GM12878 (cell line): ENCODE data around the gene KRTCAP3. TPM values are rescaled to one million over a fixed set of nuclear protein-coding genes. Genes with fewer than 3 reads are reported as not detected.

Source experiments
- ATAC-seq: fragments of 200-7000 bp; cut with Tn5 transposase; 3 replicates; pipeline ENCODE4 v1.9.1; 2020; ENCODE audit warnings: mild to moderate bottlenecking, moderate library complexity
- BruUV-seq: library from RNA; stranded (reverse); fragments of 400-500 nt; replicated peaks from 2 replicates; lab custom pipeline; 2021; lab: Mats Ljungman, UMichigan
- CTCF ChIA-PET: fragments of 300-600 bp; sonication (Branson Sonifier 250); formaldehyde crosslinking; extraction: SDS; loops from one replicate; lab custom pipeline; 2021; ENCODE audit warnings: inconsistent platforms; lab: Yijun Ruan, JAX
- POLR2A ChIA-PET: fragments of 350-600 bp; formaldehyde crosslinking; extraction: SDS; loops from one replicate; lab custom pipeline; 2021; ENCODE audit warnings: inconsistent platforms; lab: Charles Lee
- RAD21 ChIA-PET: fragments of 300-600 bp; sonication (Branson Sonifier 250); formaldehyde crosslinking; loops from one replicate; lab custom pipeline; 2023; ENCODE audit warnings: antibody characterized with exemption; ENCODE audit not compliant: unreplicated experiment; lab: Charles Lee
- SMC1A ChIA-PET: fragments of 300-600 bp; sonication (Branson Sonifier 250); formaldehyde crosslinking; loops from one replicate; lab custom pipeline; 2023; ENCODE audit not compliant: unreplicated experiment, uncharacterized antibody; lab: Charles Lee
- DNase-seq: peaks from one replicate; pipeline ENCODE4 v3.0.0-alpha.2; 2011; ENCODE audit warnings: low read depth, low spot score
- FAIRE-seq: peaks from 3 replicates; lab custom pipeline; 2011; peaks lifted over from hg19 to GRCh38; lab: Jason Lieb, UNC
- H2AFZ ChIP-seq: 2 replicates; pipeline ENCODE4 v1.6.0; 2011; ENCODE audit warnings: low read depth, low read length, control low read depth; ENCODE audit not compliant: control insufficient read depth
- H3K27ac ChIP-seq: 2 replicates; pipeline ENCODE4 v1.5.1; 2011; ENCODE audit warnings: control low read depth; ENCODE audit not compliant: control insufficient read depth, insufficient read depth
- H3K27me3 ChIP-seq, 2 experiments: replicated peaks in 1 of 2; 2 replicates each; pipeline versions ENCODE4 v1.6.0 to v1.6.1; 2011; ENCODE audit warnings: low read length in 1 of 2; ENCODE audit not compliant: control insufficient read depth in 2 of 2, insufficient read depth in 2 of 2
- H3K36me3 ChIP-seq, 2 experiments: 2 replicates each; pipeline ENCODE4 v1.5.1; 2011; ENCODE audit warnings: low read length in 1 of 2; ENCODE audit not compliant: control insufficient read depth in 2 of 2, insufficient read depth in 2 of 2
- H3K4me1 ChIP-seq: 2 replicates; pipeline ENCODE4 v1.6.1; 2011; ENCODE audit warnings: mild to moderate bottlenecking, low read length, moderate library complexity, mixed read lengths; ENCODE audit not compliant: control insufficient read depth, insufficient read depth
- H3K4me2 ChIP-seq: 2 replicates; pipeline ENCODE4 v1.6.0; 2011; ENCODE audit warnings: control low read depth; ENCODE audit not compliant: control insufficient read depth, insufficient read depth
- H3K4me3 ChIP-seq: fragments of 200-600 bp; sonication (generic); 2 replicates; pipeline ENCODE4 v1.5.1; 2016
- H3K79me2 ChIP-seq: 2 replicates; pipeline ENCODE4 v1.6.0; 2011; ENCODE audit warnings: low read length; ENCODE audit not compliant: control insufficient read depth, insufficient read depth
- H3K9ac ChIP-seq: 2 replicates; pipeline ENCODE4 v1.8.0; 2011; ENCODE audit warnings: low read length, control low read depth, mixed read lengths; ENCODE audit not compliant: control insufficient read depth, insufficient read depth
- H3K9me3 ChIP-seq: replicated peaks from 3 replicates; pipeline ENCODE4 v1.5.1; 2011; ENCODE audit warnings: mild to moderate bottlenecking, low read length; ENCODE audit not compliant: control insufficient read depth, insufficient read depth
- H4K20me1 ChIP-seq: 2 replicates; pipeline ENCODE4 v1.6.0; 2011; ENCODE audit not compliant: control insufficient read depth, insufficient read depth
- ASH2L ChIP-seq: fragments of 300-600, 200-600 bp; sonication (generic); IDR thresholded peaks from 2 replicates; pipeline ENCODE4 v1.6.1; 2017; ENCODE audit warnings: low read depth, mild to moderate bottlenecking, borderline replicate concordance
- CEBPB ChIP-seq, 2 experiments: fragments of 150-350 bp in 1 of 2; IDR thresholded peaks; 2 replicates each; pipeline ENCODE4 v1.6.1; 2012 to 2014; ENCODE audit warnings: low read depth in 2 of 2, low read length in 2 of 2, borderline replicate concordance in 1 of 2, inconsistent platforms in 1 of 2
- CHD2 ChIP-seq: IDR thresholded peaks from 2 replicates; pipeline ENCODE4 v1.6.1; 2011; ENCODE audit warnings: low read depth, low read length, improper control_type of control experiment, borderline replicate concordance
- ESRRA ChIP-seq: IDR thresholded peaks from 2 replicates; pipeline ENCODE4 v1.6.1; 2012; ENCODE audit warnings: mild to moderate bottlenecking, low read length, improper control_type of control experiment
- MEF2A ChIP-seq: IDR thresholded peaks from 2 replicates; pipeline ENCODE4 v1.6.1; 2011; ENCODE audit warnings: low read depth, mild to moderate bottlenecking, low read length, moderate library complexity; ENCODE audit not compliant: insufficient read depth
- MTA3 ChIP-seq: IDR thresholded peaks from 2 replicates; pipeline ENCODE4 v1.6.1; 2012; ENCODE audit warnings: low read length, inconsistent platforms, borderline replicate concordance
- NR2C2 ChIP-seq: IDR thresholded peaks from 2 replicates; pipeline ENCODE4 v1.6.1; 2011; ENCODE audit warnings: borderline replicate concordance, low read depth; ENCODE audit not compliant: control insufficient read depth, insufficient read length
- PAX5 ChIP-seq: IDR thresholded peaks from 2 replicates; pipeline ENCODE4 v1.6.1; 2011; ENCODE audit warnings: low read depth, low read length, borderline replicate concordance
- PAX8 ChIP-seq: fragments of 450-650 bp; IDR thresholded peaks from 2 replicates; pipeline ENCODE4 v1.6.1; 2017; ENCODE audit warnings: mild to moderate bottlenecking, moderate library complexity
- SMAD1 ChIP-seq: fragments of 450-650 bp; IDR thresholded peaks from 2 replicates; pipeline ENCODE4 v1.6.1; 2018; ENCODE audit warnings: mild to moderate bottlenecking, low read depth; ENCODE audit not compliant: partially characterized antibody
- SMAD5 ChIP-seq: IDR thresholded peaks from 2 replicates; pipeline ENCODE4 v1.6.1; 2016; ENCODE audit warnings: antibody characterized with exemption, low read depth
- SREBF2 ChIP-seq: IDR thresholded peaks from 2 replicates; pipeline ENCODE4 v1.6.1; 2012; ENCODE audit warnings: mild to moderate bottlenecking, low read length
- STAT1 ChIP-seq: fragments of 450-650 bp; conservative IDR thresholded peaks from 2 replicates; pipeline ENCODE4 v1.6.1; 2014; ENCODE audit warnings: antibody characterized with exemption, mild to moderate bottlenecking
- TAF1 ChIP-seq: IDR thresholded peaks from 2 replicates; pipeline ENCODE4 v1.6.1; 2011; ENCODE audit warnings: mild to moderate bottlenecking, low read depth, low read length, borderline replicate concordance
- ZNF207 ChIP-seq: fragments of 450-650 bp; IDR thresholded peaks from 2 replicates; pipeline ENCODE4 v1.6.1; 2014; ENCODE audit warnings: antibody characterized with exemption, mild to moderate bottlenecking, borderline replicate concordance
- WGBS: methylation state at CpG from one replicate; pipeline ENCODE4 v1.1.6; 2016; ENCODE audit warnings: low lambda C conversion rate; ENCODE audit not compliant: insufficient replicate concordance, insufficient coverage; ENCODE audit errors: missing lambda C conversion rate; 5-methylcytosine and 5-hydroxymethylcytosine counted together
- in situ Hi-C: fragments of 300-500 bp; cut with MboI; formaldehyde crosslinking; loops from 9 replicates; pipeline ENCODE4 v1.14.3; 2018; ENCODE audit warnings: mixed read lengths
- intact Hi-C: fragments of 100-400 bp; cut with micrococcal nuclease; formaldehyde crosslinking; loops from one replicate; pipeline ENCODE4 v1.14.2; 2022; ENCODE audit not compliant: unreplicated experiment
- polyA plus RNA-seq, 11 experiments: library from polyadenylated mRNA; depleted of rRNA in 4 of 11; unstranded in 6 of 11; stranded (reverse) in 5 of 11; fragments of >200 nt; fragmentation: Nextera tagmentation in 4 of 11; fragmentation: Illumina TruSeq in 1 of 11; extraction: Ambion mirVana in 4 of 11; extraction: Trizol in 1 of 11; gene quantifications; 1 replicate in 1 of 11; 2 replicates in 10 of 11; pipeline versions ENCODE4 v1.2.1 to v1.2.3, GENCODE V29; 2011 to 2016; ENCODE audit warnings: inconsistent platforms in 2 of 11, missing spikeins in 2 of 11, low read depth in 1 of 11
- total RNA-seq, 4 experiments: library from RNA; depleted of rRNA in 3 of 4; stranded (reverse); fragments of >200 nt in 3 of 4; fragmentation: Illumina TruSeq in 1 of 4; extraction: Trizol in 1 of 4; gene quantifications; 2 replicates each; pipeline versions ENCODE4 v1.2.1 to v1.2.3, GENCODE V29; 2013 to 2021
- TF ChIP-seq, protein P1 (sequence below): IDR thresholded peaks from 2 replicates; pipeline ENCODE4 v1.6.1; 2011; ENCODE audit warnings: mild to moderate bottlenecking, low read depth, low read length, moderate library complexity; ENCODE audit not compliant: insufficient replicate concordance
- TF ChIP-seq, protein P2 (sequence below): fragments of 450-650 bp; IDR thresholded peaks from 2 replicates; pipeline ENCODE4 v1.6.1; 2017; ENCODE audit warnings: low read depth, mild to moderate bottlenecking, moderate library complexity
- TF ChIP-seq, protein P3 (sequence below): IDR thresholded peaks from 2 replicates; pipeline ENCODE4 v1.6.1; 2011; ENCODE audit warnings: borderline replicate concordance, low read depth, mild to moderate bottlenecking, moderate library complexity, low read length; ENCODE audit not compliant: insufficient read depth, poor library complexity, severe bottlenecking

The KRTCAP3 gene
- total and polyA plus RNA-seq, 10 of the 15 experiments (the other 5 are each of a cell fraction or from before 2014, with no cell fraction given), result 0.26 to 2.2 (median 0.82) TPM; not detected in 1

DNA sequence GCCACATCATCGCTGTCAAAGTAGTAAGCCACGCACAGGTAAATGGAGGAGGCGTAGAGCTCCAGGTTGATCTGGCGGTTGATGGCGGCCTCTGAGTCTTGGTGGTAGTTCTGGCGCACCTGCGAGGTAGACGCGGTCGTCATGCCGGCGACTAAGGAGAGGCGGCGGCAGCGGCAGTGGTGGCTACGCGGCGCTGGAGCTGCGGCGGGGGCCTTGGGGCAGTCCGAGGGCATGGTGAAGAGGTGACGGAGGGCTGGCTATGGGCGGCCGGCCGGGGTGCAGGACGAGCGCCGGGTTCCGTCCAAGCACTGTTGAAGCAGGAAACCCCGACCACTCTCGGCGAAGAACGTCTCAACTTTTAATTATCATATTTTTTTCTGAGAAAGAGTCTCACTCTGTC, 49.0 kb upstream of the KRTCAP3 start (continued):
- TF ChIP-seq, protein P1, sequence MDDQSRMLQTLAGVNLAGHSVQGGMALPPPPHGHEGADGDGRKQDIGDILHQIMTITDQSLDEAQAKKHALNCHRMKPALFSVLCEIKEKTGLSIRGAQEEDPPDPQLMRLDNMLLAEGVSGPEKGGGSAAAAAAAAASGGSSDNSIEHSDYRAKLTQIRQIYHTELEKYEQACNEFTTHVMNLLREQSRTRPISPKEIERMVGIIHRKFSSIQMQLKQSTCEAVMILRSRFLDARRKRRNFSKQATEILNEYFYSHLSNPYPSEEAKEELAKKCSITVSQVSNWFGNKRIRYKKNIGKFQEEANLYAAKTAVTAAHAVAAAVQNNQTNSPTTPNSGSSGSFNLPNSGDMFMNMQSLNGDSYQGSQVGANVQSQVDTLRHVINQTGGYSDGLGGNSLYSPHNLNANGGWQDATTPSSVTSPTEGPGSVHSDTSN, result no peak

DNA sequence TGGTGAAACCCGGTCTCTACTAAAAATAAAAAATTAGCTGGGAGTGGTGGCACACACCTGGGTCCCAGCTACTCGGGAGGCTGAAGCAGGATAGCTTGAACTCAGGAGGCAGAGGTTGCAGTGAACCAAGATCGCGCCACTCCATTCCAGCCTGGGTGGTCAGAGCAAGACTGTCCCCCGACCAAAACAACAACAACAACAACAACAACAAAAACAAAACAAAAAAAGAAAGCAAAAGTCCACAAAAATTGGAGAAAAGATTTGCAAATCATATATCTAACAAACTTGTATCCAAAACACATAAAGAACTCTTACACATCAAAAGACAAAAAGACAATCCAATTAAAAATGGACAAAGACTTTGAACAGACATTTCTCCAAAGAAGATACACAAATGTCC, 43.2 kb upstream of the KRTCAP3 start:
- SMC1A ChIA-PET, result interaction anchor here (1.4 kb wide), 1 partner anchor 11 kb away, joined by 4 read pairs; the partner anchor contains the start of gene PPM1G
- RAD21 ChIA-PET, result no interaction called here
- no peaks in the 10 kb centered on the region; the same call in 2 of the 3 replicates for H3K9me3 ChIP-seq
- no peak overlapping the region for H3K27ac ChIP-seq
- intact Hi-C loops, result no loop called here
- H2AFZ ChIP-seq, result no peak overlapping the region
- H3K4me2 ChIP-seq, result no peak overlapping the region
- WGBS, result 83% methylated on average over 5 of the region's 5 CpGs
- peaks cover 0 to 3% of the 10 kb centered on the region in 2 experiments; a peak in 1 of 4 replicates for H3K36me3 ChIP-seq
- CTCF ChIA-PET, result interaction anchor here (1.2 to 1.8 kb wide), 2 partner anchors 23 to 32 kb away, joined by 4 to 6 read pairs; no protein-coding TSS in a partner anchor
- H3K4me1 ChIP-seq, result no peaks in the 10 kb centered on the region
- H3K9ac ChIP-seq, result no peak overlapping the region
- H4K20me1 ChIP-seq, result no peaks in the 10 kb centered on the region
- no peak for ATAC-seq
- DNase-seq, result no peak
- BruUV-seq, result no TSS peak
- no peak overlapping the region for H3K4me3 ChIP-seq
- POLR2A ChIA-PET, result no interaction called here
- H3K79me2 ChIP-seq, result peaks cover 84% of the 10 kb centered on the region
- no peak for FAIRE-seq
- no peaks in the 10 kb centered on the region for H3K27me3 ChIP-seq
- in situ Hi-C loops, result no loop called here
- TF ChIP-seq NR2C2 (no peak), ASH2L (no peak), ESRRA (no peak), SMAD5 (no peak), MEF2A (no peak), ZNF207 (no peak), PAX8 (no peak), MTA3 (no peak), TAF1 (no peak), STAT1 (no peak), SMAD1 (no peak), SREBF2 (no peak), CHD2 (no peak), CEBPB (IDR thresholded peaks at IDR 0.05; ENCODE audit: borderline replicate concordance in 1 of 2, low read depth in 2 of 2, low read length in 2 of 2) (no peak), PAX5 (no peak)
- TF ChIP-seq, protein P2, sequence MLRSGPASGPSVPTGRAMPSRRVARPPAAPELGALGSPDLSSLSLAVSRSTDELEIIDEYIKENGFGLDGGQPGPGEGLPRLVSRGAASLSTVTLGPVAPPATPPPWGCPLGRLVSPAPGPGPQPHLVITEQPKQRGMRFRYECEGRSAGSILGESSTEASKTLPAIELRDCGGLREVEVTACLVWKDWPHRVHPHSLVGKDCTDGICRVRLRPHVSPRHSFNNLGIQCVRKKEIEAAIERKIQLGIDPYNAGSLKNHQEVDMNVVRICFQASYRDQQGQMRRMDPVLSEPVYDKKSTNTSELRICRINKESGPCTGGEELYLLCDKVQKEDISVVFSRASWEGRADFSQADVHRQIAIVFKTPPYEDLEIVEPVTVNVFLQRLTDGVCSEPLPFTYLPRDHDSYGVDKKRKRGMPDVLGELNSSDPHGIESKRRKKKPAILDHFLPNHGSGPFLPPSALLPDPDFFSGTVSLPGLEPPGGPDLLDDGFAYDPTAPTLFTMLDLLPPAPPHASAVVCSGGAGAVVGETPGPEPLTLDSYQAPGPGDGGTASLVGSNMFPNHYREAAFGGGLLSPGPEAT, result no peak
- TF ChIP-seq, protein P3, sequence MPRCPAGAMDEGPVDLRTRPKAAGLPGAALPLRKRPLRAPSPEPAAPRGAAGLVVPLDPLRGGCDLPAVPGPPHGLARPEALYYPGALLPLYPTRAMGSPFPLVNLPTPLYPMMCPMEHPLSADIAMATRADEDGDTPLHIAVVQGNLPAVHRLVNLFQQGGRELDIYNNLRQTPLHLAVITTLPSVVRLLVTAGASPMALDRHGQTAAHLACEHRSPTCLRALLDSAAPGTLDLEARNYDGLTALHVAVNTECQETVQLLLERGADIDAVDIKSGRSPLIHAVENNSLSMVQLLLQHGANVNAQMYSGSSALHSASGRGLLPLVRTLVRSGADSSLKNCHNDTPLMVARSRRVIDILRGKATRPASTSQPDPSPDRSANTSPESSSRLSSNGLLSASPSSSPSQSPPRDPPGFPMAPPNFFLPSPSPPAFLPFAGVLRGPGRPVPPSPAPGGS, result no peak
